NCI-H146 (cell line): ENCODE data around the gene ASPM.

Experiments used
- DNase-seq: peaks from one replicate; lab custom pipeline; 2025; lab: John Stamatoyannopoulos, UW

Gene ASPM

GRCh38 chr1:197146101-197147095 lies at the start of gene ASPM:
ASPM (minus strand) TSS chr1:197146669; CDS start chr1:197146437, 232 bp downstream.
- peak; percentile 95 for DNase-seq

DNA sequence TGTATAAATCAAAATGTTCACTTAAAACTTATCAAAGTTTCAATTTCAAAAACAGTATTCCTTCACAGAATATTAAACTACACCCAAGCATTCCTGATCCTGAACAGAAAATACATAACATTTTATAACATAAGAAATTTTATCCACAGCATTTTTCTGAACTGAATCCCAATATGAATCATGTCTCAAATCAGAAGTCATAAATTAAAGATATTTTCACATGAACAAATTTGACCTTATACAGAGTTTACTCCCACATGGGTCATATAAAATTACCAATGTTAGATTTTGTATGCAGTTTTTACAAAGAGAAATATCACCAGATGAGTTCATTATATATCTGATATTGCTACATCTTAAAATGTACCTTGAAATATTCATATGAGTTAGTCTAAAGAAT lies 48.6 kb upstream of the ASPM start:
- DNase-seq: no peak

DNA sequence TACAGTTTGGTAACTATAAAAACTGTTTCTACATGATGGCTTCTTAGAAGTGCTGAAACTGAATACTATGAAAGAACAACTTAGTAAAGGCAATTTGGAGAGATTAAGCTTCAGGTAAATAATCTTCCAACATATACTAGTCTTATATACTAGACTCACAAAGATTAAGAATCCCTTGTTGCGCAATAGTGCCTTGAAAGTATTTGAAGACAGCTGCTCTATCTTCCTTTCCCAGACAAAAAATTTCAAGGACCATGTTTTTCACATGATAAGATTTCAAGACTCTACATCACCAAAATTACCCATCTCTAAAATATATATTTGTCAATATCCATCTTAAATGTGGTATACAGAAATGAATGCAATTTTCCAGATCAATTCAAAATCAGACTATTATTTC lies 37.7 kb upstream of the ASPM start:
- no peak for DNase-seq

DNA sequence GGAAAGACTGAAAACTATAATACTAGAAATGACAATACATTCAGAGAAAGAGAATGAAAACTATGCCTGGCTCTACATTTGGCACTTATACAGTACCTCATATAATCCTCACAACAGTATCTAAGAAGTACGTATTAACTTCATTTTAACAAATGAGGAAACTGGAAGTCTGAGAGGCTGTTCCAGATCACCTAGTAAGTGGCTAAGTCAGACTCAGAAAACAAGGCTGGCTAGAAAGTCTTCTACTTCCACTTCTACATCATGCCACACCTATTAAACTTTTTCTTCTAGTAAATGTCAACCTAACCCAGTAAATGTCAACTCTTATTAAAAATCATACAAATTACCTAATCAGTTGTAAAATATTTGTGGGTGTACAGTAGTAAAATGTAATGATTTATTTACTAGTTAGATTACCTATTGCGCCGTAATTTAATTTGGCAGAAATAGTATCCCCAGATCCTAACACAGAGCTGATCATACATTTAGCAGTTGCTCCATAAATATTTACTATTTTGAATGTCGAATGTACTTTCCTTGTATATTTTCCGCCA lies 36.8 kb upstream of the ASPM start:
- DNase-seq: no peak

- DNase-seq: no peak
These were observed 36.2 kb upstream of the ASPM start for GRCh38 chr1:197182716-197183115.

- no peak for DNase-seq
These were observed 35.5 kb upstream of the ASPM start for GRCh38 chr1:197181982-197182381.

DNA sequence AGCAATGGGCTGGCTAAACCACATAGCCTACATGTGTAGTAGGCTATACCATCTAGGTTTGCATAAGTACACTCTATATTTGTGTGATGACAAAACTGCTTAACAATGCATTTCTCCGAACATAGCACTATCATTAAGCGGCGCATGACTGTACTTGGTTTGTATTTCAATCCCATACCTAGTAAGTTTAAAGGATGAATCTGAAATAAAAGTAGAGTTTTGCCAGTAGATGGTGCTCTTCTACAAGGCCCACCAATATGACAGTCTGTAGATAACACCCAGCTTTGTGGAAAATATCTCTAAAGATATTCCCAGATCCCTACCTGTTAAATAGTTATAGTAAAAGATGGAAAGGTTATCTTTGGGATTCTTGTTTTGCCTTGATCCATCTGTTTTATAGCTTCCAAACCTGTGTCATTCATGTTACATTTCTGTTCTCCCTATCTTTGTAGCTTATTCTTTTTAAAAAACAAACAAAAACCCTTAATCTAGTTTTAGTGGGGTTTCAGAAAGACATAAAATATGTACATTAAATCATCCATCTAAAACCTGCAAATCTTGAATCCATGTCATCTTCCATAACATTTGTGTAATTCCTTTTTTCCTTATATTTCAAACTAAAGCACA lies 33.9 kb upstream of the ASPM start:
- peak; percentile 33 for DNase-seq

DNA sequence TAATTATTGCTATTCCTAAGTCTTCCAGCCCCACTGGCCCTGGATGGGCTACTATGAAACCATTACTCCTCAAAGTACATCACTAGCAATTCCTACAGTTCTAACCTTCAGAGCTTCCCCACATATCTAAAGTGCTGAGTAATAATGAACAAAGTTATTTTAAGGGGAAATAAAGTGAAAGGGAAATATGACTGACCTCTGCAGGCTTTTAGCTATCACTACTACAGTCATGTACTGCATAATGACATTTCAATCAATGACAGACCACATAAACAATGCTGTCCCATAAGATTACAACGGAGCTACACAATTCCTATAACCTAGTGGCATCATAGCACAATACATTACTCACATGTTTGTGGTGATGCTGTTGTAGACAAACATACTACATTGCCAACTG lies 32.5 kb upstream of the ASPM start:
- no peak for DNase-seq

DNA sequence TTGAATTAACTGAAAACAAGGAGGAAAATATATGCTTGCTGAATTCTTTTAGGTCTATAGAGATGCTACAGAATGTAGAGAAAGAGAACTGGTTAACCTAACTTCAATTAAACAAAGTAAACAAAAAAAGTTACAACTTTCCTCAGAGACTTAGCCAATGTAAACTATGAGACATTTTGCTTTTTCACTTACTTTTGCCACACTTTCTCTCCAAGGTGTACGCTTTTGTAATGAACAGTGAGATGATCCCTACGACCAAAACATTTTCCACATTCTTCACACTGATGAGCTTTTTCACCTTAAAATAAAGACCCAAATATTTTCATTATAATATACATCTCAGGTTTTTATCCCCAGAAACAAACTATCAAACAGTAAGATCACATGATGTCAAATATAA lies 28.3 kb upstream of the ASPM start:
- no peak for DNase-seq

- DNase-seq: no peak
These were observed 27.4 kb upstream of the ASPM start for GRCh38 chr1:197173571-197174507.

GRCh38 chr1:197171531-197171930 lies 25.1 kb upstream of the ASPM start:
- DNase-seq: no peak

GRCh38 chr1:197170538-197170937 lies 24.1 kb upstream of the ASPM start:
- DNase-seq: no peak

- DNase-seq: no peak
These were observed 13.0 kb upstream of the ASPM start for GRCh38 chr1:197159461-197159860.

DNA sequence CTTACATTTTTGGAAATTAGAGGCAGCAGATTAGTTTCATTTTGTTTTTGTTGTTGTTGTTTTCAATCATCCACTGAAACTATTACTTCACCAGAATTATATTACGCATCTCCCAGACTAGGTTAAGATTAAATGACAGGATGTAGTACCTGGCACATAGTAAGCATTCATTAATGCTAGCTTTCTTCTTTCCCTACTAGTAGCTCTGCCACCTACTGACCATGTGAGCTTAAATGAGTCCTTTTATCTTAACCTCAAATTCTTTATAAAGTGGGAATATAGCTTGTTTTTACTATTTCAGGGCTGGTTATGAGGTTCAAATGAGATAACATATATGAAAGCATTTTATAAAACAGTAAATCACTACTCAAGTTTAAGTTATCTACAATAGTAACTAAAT lies 10.2 kb upstream of the ASPM start:
- no peak for DNase-seq

DNA sequence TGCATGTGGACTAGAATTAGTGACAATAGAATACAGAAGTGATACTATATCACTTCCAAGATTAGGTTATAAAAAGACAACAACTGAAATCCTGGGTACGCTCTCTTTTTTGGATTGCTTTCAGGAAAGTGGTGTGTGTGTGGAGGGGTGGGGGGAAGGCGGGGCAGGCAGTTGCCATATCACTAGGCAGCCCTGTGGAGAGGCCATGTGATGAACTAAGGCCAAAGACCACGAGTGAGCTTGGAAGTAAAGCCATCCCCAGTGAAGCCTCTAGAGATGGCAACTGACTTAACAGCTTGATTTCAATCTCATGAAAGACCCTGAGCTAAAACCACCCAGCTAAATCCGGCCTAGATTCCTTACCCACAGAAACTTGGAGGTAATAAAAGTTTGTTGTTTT lies 6.2 kb upstream of the ASPM start:
- no peak for DNase-seq

DNA sequence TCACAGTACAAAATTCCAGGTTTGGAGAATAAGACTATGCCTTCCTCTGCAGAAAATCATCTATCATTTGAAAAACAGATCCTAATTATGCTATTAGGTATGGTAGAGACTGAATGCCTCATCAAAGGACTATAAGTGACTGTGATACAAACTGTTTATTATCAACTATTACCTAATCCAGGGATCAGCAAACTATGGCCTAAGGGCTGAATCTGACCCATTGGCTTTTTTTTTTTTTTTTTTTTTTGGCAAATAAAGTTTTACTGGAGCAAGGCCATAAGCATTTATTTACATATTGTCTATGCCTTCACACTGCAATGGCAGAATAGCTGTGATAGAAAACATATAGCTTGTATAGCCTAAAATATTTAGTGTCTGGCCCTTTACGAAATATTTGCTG lies 4.7 kb upstream of the ASPM start:
- DNase-seq: no peak

DNA sequence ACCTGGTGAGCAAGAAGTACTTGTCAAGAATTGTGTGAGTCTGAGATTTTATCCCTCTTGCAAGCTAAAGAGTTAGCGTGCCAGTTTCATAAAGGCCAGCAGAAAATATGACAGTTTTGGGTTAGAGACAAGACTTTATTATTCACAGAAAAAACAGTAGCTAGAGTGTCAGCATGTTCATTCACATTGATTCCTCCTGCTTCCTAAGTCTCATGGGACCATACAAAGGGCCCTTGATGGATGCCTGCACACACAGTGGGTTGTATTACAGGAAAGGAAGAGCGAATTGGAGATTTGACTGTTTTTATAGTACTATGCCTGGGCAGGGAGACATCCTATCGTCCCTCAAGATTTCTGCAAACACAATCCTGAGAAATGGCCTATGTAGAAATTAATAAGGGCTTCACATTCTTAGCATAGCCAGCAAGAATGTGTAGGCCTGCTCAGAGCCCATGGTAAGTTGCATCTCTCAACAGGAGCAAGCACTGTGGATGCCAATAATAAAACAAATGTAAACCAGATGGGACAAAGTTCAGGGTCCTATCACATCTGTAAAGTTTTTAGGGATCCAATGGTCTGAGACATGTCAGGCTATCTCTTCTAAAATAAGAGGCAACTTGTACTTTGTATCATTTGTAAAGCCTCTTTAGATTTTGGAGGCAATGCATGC lies 4.0 kb upstream of the ASPM start:
- no peak for DNase-seq

GRCh38 chr1:197149340-197149739 lies 2.9 kb upstream of the ASPM start:
- DNase-seq: no peak

DNA sequence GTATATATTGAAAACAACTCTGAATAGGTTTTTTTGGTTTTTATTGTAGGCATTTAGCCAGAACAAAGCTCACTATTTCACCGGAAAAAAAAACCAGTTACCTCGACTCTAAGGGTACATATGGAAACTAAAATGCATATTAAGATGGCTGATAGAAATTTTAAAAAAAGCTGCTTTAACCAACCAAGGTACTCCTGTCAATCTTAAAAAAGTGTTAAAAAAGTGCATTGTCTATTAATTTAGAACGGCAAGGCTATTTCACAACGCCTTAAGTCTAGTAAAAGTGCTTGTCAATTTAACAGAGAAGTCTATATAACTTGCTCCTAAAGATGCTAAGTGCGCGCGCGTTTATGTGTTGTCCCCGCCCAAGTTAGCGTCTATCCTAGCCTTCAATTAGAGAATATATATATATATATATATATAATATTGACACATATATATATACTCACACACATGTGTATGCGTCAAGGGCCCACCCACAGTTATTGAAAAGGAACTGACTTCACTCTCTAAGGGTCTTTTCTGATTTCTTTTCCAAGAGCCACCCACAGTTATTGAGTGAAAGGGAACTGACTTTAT lies 934 bp downstream of the ASPM start:
- no peak for DNase-seq

DNA sequence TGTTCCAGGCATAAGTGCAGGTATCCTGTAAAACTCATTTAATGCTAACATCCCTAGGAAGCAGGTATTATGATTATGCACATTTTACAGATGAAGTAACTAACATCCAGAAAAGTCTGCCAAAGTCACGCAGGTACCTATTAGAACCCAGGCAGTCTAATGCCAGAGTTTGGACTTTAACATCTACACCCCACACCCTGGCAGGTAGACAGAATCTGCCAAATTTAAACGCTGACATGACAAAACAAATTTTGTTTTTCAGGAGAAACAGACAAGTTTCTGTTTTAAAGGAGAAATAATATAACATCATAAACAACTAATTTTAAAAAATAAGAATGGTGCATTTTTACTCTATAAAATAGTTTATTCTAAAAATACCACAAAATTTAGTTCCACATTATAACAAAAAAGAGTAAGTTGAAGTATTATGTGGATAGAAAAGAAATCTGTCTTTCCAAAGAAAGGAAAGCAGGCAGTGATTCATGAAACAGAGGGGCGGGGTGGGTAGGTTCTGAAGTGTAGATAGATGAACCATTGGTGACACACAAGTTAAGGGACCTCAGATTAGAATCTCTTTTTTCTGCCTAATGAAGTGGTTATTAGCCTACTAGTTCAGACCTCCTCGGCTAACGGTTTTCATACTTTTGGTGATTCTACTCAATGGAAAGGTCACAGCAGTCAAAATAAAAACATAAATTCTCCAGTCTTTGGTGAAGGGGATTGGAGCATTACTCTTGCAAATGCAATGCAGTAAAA lies 1.7 kb downstream of the ASPM start:
- DNase-seq: no peak
